ENCODE results near the gene UBE2I. TPM values are rescaled to one million over a fixed set of nuclear protein-coding genes. Genes with fewer than 3 reads are reported as not detected.
A peak's percentile ranks its signal among the peaks of the same experiment; 100 is the strongest.
"Not testable (repeated sequence)": the region's sequence is repeated elsewhere in the genome, so short reads cannot be mapped to it uniquely, and the experiment has no call there.

Gene UBE2I
- 37.6 and 69.5 TPM in 2 replicates for total RNA-seq (2014; rRNA removed; shearing (Covaris generic))

DNA sequence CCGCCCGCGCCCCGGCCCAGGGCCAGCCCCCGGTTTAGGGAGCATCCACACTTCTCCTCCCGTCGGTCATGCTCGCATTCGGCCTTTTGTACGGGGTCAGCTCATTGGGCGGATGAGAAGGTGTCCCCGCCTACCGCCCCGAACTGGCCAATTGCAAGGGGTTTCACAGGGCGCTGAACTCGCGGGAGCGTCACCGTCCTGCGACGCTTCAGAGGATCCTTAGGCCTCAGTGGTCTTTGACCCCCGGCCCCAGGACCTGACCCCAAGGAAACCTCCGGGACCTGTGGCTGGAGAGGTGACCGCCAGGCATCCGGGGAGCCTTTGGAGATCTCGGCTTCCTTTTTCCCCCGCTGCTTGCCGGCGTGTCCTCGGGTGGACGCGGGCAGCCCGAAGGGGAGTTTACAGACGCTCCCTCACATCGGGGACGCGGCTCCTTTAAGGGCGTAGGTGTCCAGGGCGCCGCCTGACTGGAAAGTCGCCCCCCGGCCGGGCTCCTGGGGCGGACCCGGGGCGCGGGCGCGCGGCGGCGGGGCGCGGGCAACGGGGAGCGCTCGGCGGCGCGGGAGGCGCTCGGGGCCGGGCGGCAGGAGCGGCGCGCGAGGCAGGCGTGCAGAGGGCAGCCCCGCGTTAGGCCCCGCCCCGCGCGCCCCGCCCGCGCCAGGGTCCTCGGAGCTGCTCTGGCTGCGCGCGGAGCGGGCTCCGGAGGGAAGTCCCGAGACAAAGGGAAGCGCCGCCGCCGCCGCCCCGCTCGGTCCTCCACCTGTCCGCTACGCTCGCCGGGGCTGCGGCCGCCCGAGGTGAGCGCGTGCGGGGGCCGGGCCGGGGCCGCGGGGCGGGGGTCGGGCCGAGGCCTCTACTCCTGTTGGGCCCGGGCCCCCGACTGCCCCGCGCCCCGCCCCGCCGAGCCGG is at the start of gene UBE2I:
Gene UBE2I (plus strand): TSS at position 660 of the 909 bp plus-strand sequence. CDS start 4,395 bp downstream, outside the sequence.
- peak; percentile 95 for DNase-seq (ENCODE audit: low read depth)

DNA sequence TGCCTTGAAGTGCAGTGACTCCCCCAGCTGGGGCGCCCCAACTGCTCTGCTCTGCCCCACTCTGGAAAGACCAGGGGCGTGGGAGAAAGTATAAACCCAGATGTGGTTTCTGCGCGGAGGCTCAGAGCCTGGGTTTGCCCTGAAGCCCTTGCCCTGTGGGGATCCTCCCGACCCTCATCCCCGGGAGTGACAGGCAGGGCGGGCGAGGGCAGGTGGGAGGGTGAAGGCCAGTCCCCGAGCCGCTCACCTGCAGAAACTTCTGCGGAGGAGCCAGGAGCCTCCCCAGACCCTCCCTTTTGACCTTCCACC is 49.7 kb upstream of the UBE2I start:
- DNase-seq (ENCODE audit: low read depth), result no peak

DNA sequence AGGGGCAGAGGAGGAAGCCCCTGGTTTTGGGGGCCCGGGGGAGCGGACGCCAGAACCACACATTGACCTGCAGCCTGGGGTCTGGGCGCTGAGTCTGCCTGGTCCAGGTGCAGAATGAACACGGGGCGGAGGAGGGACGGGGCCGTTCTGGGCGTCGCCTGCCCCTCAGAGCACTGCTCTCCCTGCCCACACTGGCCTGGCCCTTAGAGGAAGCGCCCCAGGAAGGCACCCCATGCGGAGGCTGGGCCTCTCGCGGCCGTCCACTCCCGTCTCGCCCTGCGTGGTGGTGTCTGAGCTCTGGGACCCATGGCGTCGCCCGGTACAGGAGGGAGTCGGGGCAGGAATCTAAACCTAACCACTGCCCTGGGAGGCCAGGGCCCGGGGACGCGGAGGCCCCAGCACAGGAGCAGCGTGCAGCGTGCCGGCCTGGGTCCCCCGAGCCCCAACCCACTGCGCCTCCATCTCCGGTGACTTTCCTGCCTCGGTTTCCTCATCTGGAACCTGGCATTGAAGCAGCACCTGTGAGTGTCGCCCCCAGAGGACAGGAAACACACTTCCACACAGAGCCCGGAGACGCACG is 49.2 kb upstream of the UBE2I start:
- no peak for DNase-seq (ENCODE audit: low read depth)

DNA sequence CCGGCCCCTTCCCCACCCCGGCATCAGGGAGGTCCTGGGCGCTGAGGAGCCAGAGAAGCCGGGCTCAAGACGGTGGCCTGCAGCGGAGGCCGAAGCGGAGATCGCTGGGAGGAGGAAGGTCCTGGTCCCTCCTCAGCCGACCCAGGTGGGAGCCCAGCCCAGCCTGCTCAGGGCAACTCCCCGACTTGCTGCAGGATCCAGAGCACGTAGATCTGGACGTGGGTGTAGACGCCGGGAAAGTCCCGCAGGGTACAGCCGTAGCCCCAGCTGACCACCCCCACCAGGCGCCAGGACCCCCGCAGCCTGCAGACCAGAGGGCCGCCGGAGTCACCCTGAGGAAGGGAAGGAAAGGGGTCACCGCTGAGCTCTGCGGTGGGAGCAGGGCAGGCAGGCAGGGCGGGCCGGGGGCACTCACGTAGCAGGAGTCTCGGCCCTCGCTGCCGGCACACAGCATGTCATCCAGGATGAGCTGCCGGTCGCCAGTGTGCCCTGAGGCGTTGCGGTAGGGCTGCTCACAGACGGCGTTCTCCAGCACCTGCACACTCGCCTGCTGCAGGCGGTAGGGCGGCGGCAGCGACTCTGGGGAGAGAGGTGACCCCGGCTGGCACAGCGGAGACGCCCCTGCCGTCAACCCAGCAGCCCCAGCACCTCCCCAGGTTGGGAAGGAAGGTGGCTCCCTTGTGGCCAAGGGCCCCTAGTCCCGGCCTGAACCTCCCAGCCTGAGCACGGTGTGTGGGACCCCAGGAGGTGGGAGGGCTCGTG is 48.1 kb upstream of the UBE2I start:
- DNase-seq (ENCODE audit: low read depth), result peak; percentile 27

DNA sequence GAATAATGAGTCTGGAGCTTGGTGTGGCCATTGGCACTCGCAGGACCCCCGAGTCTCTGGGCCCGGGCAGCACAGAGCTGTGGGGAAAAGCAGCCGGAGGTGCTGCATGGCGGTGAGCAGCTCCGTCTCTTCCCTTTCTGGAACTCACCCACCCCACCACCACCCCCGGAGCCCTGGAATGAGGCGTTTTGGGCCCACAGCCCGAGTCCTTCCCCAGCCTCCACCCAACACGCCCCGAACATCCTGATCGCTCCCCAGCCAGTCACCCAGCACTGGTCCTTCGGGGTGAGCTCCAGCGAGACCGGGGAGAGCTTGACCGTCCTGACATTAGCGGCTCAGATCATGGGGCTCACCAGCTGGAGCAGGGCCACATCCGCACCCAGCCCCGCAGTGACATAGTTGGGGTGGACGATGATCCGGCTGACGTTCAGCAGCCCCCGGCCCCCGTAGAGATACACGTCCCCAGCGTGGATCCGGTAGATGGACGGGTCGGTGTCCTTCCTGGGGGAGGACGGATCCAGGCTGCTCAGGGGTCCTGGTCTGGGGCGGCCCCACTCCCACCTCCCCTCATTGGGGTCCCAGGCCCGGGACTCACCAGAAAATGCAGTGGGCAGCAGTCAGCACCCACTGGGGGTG is 47.1 kb upstream of the UBE2I start:
- no peak for DNase-seq (ENCODE audit: low read depth)

DNA sequence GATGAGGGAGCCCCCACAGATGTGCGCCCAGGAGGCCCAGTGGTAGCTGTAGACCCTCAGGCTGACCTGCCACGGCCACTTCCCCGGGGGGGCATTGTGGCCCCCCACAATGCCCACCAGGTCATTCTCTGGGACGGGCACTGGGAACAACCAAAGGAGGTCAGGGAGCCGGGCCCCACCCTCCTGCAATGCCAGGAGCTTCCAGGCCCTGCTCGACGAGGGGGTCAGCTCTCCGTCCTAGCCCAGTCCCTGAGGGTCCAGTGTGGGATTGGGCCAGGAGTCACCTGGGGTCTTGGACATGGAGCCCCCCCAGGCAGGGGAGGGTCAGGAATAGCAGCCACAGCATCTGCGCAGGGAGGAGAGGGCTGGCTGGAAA is 46.6 kb upstream of the UBE2I start:
- DNase-seq (ENCODE audit: low read depth), result no peak

DNA sequence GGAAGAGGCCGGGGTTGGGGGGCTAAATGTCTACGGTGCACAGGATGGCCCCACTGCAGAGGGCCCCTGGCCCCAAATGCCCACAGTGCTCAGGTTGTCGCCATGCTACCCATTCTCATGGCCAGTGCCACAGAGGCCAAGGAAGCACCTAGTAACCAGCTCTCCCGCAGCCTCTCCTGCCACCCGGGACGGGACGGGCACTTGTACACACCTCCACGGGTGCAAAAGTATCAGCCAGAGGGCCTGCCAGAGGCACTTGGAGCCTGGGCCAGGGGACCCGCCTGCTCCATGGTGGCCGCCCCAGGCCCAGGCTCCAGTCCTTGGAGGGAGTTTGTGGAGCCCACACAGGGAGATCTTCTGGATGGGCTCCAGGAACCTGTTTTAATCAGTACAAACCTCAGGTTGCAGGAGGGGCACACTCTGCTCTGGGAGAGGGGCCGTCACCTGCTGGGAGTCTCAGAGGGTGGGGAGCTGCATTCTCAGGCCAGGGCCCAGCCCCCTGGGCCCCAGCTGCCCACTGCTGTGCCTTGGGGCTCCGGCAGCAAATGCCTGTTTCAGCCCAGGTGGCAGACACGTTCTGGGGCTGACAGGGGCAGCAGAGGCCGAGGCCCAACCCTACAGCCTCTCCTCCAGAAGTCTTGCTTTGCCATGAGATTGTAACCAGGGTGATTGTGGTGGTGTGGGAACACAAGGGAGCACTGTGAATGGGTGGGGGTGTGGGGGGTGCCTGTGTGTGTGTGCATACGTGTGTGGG is 45.7 kb upstream of the UBE2I start:
- no peak for DNase-seq (ENCODE audit: low read depth)

DNA sequence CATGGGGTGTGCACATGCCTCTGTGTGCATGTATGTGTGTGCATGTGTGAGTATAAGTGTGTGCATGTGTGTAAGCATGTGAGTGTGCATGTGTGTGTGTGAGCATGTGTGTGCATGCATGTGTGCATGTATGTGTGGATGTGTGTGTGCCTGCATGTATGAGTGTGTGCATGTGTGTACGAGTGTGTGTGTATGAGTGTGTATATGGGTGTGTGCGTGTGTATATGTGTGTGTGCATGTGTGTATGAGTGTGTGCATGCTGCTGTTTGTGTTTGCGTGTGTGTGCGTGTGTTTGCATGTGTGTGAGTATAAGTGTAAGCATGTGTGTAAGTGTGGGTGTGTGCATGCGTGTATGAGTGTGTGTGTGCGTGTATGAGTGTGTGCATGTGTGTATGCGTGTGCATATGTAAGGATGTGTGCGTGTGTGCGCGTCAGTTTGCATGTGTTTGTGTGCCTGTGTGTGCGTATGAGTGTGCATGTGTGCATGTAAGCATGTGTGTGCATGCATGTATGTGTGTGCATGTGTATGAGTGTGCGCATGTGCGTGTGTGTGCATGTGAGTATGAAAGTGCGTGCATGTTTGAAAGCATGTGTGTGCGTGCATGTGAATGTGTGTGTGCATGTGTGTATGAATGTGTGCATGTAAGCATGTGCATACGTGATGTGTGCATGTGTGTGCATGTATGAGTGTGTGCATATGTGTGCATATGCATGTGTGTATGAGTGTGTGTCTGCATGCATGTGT is 44.9 kb upstream of the UBE2I start:
- DNase-seq (ENCODE audit: low read depth), result no peak

DNA sequence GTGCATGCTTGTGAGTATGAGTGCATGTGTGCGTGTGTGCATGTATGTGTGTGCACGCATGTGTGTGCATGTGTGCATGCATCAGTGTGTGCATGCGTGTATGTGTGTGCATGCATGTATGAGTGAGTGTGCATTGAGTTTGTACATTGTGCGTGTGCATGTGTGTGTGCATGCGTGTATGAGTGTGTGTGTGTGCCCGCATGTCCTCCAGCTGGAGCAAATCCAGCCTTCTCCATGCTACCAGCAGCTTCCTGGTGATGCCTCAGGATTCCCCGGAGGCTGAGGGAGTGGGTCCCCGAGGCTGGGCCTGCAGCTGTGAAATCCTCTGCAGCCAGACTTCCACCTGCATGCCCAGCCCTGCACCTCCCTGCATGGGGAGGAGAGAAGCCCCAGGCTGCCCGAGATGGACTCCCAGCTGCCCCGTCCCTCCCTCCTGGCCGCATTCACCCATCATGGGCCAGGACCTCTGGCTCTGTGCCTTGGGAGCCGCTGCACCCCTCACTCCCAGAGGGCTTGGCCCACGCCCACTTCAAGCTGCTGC is 44.3 kb upstream of the UBE2I start:
- no peak for DNase-seq (ENCODE audit: low read depth)

DNA sequence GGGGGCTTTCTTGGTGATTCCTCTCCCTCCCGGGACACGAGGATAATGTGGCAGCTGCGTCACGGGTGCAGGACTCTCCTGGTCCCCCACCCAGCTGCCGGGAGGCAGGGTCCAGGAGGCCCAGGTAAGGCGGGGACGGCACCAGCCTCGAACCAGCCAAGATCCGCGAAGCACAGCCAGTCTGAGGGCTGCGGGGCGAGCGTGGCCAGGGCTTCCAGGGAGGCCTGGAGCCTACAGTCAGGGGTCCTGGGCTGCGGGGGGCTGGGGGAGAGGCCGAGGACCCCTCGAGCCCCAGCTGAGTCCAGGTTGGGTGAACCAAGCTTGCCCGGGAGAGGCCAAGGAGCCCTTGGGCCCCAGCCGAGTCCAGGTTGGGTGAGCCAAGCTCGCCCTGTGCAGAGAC is 43.6 kb upstream of the UBE2I start:
- no peak for DNase-seq (ENCODE audit: low read depth)

DNA sequence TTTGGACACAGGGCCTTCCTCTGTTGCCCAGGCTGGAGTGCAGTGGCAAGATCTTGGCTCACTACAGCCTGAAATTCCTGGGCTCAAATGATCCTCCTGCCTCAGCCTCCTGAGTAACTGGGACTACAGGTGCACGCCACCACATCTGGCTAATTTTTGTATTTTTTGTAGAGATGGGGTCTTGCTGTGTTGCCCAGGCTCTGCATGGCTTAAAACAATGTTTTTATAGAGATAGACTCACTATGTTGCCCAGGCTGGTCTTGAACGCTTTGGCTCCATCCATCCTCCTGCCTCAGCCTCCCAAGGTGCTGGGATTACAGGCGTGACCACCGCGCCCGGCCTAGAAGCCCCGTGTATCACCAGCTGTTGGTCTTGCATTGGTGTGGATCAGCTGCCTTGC is 40.0 kb upstream of the UBE2I start:
- DNase-seq (ENCODE audit: low read depth), result not testable (repeated sequence)

DNA sequence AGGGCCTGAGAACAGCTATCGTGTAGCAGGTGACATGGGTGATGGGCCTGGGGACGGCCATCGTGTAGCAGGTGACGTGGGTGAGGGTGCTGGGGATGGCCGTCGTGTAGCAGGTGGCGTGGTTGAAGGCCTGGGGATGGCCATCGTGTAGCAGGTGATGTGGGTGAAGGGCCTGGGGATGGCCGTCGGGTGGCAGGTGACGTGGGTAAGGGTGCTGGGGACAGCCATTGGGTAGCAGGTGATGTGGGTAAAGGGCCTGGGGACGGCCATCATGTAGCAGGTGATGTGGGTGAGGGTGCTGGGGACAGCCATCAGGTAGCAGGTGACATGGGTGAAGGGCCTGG is 38.1 kb upstream of the UBE2I start:
- DNase-seq (ENCODE audit: low read depth), result no peak

DNA sequence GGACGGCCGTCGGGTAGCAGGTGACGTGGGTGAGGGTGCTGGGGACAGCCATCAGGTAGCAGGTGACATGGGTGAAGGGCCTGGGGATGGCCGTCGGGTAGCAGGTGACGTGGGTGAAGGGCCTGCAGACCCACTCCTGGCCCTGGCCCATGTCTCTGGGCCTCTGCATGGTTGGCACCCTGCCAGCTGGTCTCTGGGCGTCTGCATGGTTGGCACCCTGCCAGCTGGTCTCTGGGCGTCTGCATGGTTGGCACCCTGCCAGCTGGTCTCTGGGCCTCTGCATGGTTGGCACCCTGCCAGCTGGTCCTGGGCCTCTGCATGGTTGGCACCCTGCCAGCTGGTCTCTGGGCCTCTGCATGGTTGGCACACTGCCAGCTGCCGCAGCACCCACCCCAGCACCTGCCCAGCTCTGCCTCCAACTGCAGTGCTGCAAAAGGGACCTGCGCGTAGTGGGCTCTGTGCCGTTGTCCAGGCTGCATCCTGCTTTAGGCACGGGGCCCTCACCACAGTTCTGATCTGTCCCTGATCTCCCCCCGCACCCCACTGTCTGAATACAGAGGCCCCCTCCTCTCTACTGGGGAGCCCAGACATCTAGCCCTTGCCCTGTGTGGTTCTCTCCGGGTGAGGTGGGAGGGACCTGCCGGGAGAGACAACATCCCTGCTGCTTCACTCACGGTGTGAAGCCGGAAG is 37.6 kb upstream of the UBE2I start:
- peak; percentile 35 for DNase-seq (ENCODE audit: low read depth)

DNA sequence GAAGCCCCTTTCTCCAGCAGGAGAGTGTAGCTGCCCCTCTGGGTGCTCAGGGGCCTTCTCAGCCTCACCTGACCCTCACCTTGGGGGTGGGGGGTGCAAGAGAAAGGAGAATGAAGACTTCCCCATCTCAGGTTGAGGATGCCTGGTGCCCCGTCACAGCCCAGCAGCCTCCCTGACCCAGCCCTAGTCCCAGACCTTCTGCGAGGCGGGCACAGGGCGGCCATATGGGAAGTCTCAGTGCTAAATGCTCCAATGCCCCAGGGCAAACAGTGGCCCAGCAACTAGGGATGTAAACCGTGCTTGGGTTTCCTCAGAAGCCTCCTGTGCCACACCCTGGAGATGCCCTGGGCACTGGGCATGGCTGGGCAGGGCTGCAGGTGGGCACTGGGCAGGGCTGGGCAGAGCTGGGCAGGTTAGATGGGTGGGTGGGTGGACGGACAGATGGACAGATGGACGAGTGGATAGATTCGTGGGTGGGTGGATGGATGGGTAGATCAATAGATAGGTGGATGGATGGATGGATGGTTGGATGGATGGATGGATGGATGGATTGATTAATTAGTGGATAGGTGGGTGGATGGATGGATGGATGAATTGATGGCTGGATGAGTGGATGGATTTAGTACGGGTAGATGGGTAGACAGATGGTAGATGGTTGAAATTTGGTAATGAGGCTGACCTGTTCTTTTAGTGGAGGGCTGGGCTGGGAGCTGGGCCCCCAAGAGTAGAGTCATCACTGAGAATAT is 36.8 kb upstream of the UBE2I start:
- no peak for DNase-seq (ENCODE audit: low read depth)

DNA sequence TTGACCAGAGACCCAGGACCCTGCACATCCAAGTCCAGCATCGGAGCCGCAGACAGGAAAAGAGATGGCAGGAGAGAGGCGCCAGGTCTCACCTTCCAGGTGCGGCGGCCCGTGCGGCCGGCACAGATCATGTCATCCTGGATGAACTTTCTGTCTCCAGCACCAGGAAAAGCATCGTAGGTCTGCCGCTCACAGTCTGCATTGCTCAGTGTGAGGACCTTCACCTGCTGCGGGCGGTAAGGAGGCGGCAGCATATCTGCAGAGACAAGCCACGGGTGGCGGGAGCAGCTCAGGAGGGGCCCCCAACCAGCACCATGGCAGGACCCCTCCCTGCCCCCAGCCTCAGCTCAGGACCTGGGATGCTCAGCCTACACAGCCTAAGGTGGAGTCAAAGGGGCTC is 35.6 kb upstream of the UBE2I start:
- no peak for DNase-seq (ENCODE audit: low read depth)

DNA sequence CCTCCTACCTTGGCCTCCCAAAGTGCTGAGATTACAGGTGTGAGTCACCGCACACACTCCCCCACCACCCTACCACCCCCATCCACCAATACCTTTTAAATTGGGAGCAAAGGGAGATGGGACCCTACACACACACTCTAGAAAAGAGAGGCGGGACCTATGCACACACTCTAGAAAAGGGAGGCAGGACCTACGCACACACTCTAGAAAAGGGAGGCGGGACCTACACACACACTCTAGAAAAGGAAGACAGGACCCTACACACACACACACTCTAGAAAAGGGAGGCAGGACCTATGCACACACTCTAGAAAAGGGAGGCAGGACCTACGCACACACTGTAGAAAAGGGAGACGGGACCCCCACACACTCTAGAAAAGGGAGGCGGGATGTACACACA is 34.7 kb upstream of the UBE2I start:
- DNase-seq (ENCODE audit: low read depth), result no peak

DNA sequence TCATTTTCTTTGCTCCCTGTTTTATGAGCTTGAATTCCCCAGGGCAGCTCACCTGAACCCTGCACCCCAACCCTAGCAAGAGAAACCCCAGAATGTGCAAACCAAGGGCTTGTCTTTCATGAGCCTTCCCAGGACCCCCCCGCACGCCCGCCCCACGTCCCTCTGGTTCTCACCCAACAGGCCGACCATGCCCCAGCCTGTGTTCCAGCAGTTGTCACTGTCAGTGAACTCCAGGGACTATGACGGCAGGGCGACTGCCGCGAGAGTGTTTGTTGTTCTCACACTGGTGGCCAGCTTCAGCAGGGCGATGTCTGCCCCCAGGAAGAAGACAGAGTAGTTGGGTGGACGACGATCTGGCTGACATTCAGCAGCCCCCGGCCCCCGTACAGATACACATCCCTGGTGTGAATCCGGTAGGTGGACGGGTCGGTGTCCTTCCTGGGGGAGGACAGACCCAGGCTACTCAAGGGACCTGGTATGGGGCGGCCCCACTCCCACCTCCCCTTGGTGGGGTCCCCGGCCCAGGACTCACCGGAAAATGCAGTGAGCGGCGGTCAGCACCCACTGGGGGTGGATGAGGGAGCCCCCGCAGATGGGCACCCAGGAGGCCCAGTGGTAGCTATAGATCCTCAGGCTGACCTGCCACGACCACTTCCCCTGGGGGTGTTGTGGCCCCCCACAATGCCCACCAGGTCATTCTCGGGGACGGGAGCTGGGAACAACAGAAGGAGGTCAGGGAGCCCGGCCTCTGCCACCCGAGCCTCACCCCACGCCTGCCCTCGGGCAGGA is 33.5 kb upstream of the UBE2I start:
- DNase-seq (ENCODE audit: low read depth), result no peak

DNA sequence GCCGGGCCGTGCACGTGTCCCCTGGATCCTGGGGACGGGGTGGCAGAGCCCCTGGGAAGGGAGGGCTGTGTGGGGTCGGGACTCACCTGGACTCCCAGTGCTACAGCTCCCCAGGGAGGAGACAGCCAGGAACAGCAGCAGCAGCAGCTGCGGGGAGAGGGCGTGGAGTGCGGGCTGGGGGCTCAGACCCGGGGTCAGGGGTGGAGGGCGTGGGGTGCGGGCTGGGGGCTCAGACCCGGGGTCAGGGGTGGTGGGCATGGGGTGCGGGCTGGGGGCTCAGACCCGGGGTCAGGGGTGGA is 32.9 kb upstream of the UBE2I start:
- DNase-seq (ENCODE audit: low read depth), result no peak

DNA sequence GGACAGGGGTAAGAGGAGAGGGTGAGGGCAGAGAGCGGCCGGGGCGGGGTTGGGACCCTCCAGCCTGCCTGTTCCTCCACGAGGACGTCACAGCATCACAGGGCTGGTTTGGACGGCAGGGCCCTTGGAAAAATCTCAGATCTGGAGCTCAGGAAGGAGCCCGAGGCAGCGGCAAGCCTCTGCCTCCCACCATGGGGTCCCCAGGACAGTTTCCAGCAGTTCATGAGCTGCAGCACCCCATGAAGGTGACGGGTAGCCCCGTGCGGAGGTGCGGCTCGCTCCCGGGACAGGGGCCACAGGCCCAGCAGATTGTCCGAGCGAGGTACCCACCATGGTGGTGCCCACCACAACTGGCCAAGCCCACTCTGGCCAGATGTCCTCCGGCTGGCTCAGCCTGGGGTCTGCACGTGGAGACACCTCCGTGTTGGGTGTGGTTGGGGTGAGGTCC is 32.3 kb upstream of the UBE2I start:
- DNase-seq (ENCODE audit: low read depth), result no peak

All from Daoy (cell line).